Measurements from ENCODE around the gene MAML1. TPM values are rescaled to one million over a fixed set of nuclear protein-coding genes. Genes with fewer than 3 reads are reported as not detected.

Gene MAML1
- total RNA-seq, 1 donor from 2014 or later: 27.8 TPM

DNA sequence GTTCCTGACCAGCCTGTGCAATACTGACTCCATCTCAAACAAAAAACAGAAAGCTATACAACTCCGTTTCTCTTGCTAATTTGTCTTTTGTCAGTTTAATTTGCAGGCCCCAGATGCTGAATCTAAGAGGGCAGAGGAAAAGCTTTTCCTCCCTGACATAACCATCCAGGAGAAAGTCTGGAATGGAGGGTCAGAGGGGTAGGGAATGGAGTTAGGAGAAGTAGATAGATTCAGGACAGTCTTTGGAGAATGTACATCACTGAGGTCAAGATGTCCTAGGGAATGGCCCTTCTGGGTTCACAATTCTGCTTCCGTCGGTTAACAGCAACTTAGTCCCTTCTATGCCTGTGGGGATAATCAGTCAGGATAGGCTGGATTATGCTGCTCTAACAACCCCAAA, 81.5 kb downstream of the MAML1 start:
- H3K27ac ChIP-seq: no peak overlapping the region
- H3K9me3 ChIP-seq: no peaks in the 10 kb centered on the region
- intact Hi-C loops (cut with DNase I): no loop called here
- H3K36me3 ChIP-seq: peaks cover 13% of the 10 kb centered on the region
- DNase-seq: no peak
- no peaks in the 10 kb centered on the region for H3K27me3 ChIP-seq (ENCODE audit: low read depth)
- TF ChIP-seq, protein P1, sequence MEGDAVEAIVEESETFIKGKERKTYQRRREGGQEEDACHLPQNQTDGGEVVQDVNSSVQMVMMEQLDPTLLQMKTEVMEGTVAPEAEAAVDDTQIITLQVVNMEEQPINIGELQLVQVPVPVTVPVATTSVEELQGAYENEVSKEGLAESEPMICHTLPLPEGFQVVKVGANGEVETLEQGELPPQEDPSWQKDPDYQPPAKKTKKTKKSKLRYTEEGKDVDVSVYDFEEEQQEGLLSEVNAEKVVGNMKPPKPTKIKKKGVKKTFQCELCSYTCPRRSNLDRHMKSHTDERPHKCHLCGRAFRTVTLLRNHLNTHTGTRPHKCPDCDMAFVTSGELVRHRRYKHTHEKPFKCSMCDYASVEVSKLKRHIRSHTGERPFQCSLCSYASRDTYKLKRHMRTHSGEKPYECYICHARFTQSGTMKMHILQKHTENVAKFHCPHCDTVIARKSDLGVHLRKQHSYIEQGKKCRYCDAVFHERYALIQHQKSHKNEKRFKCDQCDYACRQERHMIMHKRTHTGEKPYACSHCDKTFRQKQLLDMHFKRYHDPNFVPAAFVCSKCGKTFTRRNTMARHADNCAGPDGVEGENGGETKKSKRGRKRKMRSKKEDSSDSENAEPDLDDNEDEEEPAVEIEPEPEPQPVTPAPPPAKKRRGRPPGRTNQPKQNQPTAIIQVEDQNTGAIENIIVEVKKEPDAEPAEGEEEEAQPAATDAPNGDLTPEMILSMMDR (IDR thresholded peaks at IDR 0.05): no peak
- H3K4me3 ChIP-seq: no peak overlapping the region
- peaks cover 27% of the 10 kb centered on the region for H3K4me1 ChIP-seq
- no peak for ATAC-seq

DNA sequence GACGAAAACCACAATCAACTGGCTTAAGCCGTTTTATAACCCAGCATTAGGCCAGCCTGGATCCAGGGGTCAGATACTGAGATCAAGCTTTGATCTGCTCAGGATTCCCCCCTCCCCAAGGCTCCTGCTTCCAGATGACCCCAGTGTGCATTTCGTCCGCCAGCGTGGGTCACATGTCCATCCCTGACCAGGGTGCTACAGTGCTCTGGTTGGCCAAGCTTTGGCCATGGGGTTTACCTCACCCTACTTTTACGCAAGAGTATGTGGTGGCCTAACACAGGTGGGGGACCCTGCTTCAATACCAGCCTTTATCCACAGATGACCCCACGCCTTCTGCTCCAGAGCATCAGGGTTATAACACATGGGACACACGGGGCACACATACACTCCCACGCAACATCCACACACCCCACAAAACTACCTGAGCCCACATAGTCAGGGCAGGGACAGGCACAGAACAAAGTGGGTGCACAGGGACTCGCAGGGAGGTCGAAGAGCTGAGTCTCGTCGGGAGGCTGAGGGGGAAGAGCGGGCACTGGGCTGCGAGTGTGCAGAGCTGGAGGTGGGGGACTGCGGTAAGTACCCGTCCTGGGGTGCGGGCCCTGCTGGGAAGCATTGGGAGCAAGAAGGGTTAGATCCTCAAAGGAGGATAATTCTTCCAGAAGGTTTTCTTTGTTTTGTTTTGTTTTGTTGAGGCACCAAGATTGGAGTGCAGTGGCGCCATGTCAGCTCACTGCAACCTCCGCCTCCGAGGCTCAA, 83.0 kb downstream of the MAML1 start:
- H3K36me3 ChIP-seq: peaks cover 13% of the 10 kb centered on the region
- intact Hi-C loops (cut with DNase I): no loop called here
- H3K9me3 ChIP-seq: no peaks in the 10 kb centered on the region
- H3K4me1 ChIP-seq: peaks cover 40% of the 10 kb centered on the region
- H3K4me3 ChIP-seq: no peak overlapping the region
- ATAC-seq (no peak), DNase-seq (no peak)
- TF ChIP-seq, protein P1 (IDR thresholded peaks at IDR 0.05): no peak
- H3K27me3 ChIP-seq (ENCODE audit: low read depth): no peaks in the 10 kb centered on the region
- no peak overlapping the region for H3K27ac ChIP-seq

DNA sequence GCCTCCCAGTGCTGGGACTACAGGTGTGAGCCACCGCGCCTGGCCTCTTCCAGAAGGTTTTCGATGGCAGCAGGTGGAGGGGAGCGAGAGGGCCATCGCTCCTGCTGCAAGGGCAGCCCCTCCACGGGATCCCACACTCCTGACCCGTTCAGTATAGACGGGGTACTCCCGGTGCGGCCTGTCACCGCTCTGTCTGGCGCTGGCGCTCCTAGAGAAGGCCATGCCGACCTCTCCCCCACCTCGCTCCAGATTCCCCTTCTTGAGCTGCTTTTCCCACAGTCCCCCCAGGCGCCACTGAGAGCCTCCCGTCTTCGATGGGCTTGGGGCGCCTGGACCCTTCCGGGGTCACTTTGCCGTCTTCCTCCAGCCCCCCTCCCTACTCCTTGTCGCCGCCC, 83.8 kb downstream of the MAML1 start:
- H3K27me3 ChIP-seq (ENCODE audit: low read depth): no peaks in the 10 kb centered on the region
- peak; percentile 46 for DNase-seq
- no peak for ATAC-seq
- no peak overlapping the region for H3K27ac ChIP-seq
- intact Hi-C loops (cut with DNase I): no loop called here
- TF ChIP-seq, protein P1 (IDR thresholded peaks at IDR 0.05): no peak
- H3K4me3 ChIP-seq: peak overlapping the region; percentile 60
- peaks cover 13% of the 10 kb centered on the region for H3K36me3 ChIP-seq
- H3K9me3 ChIP-seq: no peaks in the 10 kb centered on the region
- peaks cover 40% of the 10 kb centered on the region for H3K4me1 ChIP-seq

DNA sequence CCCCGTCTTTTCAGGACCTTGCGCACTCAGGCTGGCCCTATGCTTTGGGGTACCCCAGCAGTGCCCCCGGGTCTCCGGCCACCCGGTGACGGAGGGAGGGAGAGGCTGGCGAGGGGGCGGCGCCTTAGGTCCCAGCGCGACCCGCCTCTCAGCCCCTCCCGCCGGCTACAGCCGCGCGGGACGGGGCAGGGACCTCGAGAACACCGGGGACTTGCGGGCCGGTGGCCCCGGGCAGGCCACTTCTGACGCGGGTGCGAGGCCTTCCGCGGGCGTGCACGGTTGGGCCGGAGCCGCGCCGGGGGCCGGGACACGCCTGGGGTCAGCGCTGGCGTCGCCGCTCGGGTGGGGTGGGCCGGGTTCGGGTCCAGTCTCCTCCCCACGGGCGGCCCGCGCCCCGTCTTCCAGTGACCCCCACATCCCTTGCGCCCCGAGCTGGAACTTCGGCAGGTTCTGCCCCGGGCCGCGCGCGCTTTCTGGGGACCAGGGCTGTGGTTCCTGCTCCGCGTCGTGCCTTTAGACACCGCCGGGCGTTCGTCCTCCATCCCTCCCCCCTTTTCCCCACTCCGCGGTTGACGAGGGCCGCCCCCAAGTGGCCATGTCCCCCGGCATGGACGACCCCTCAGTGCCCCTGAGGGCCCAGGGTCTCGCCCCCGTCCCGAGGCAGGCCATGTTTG, 84.3 kb downstream of the MAML1 start:
- ATAC-seq (no peak), DNase-seq (peak; percentile 60)
- peaks cover 13% of the 10 kb centered on the region for H3K36me3 ChIP-seq
- no peaks in the 10 kb centered on the region for H3K27me3 ChIP-seq (ENCODE audit: low read depth)
- no peaks in the 10 kb centered on the region for H3K9me3 ChIP-seq
- intact Hi-C loops (cut with DNase I): no loop called here
- TF ChIP-seq, protein P1 (IDR thresholded peaks at IDR 0.05): no peak
- peaks cover 41% of the 10 kb centered on the region for H3K4me1 ChIP-seq
- H3K4me3 ChIP-seq: peak overlapping the region; percentile 60
- H3K27ac ChIP-seq: peak overlapping the region; percentile 3

DNA sequence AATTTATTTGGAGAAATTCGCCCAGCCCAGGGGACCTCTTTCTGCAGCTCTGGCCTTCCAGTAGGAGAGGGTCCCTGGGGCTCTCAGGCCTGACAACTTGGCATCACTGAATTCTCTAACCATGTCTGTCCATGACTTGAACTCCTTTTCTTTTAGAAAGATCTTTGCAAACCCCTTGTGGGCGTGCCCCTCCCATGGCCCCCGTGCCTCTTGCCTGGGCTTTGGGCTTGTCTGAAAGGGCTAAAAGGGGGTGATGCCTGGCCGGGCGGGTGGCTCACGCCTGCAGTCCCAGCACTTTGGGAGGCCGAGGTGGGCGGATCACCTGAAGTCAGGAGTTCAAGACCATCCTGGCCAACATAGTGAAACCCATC, 84.8 kb downstream of the MAML1 start:
- intact Hi-C loops (cut with DNase I): no loop called here
- TF ChIP-seq, protein P1 (IDR thresholded peaks at IDR 0.05): no peak
- no peaks in the 10 kb centered on the region for H3K9me3 ChIP-seq
- DNase-seq (peak; percentile 41), ATAC-seq (no peak)
- no peaks in the 10 kb centered on the region for H3K27me3 ChIP-seq (ENCODE audit: low read depth)
- H3K27ac ChIP-seq: peak overlapping the region; percentile 25
- peak overlapping the region; percentile 60 for H3K4me3 ChIP-seq
- H3K36me3 ChIP-seq: peaks cover 13% of the 10 kb centered on the region
- H3K4me1 ChIP-seq: peaks cover 47% of the 10 kb centered on the region

All from lower lobe of right lung (tissue), 2 donors.